ENCODE data around the gene CPA3. TPM values are rescaled to one million over a fixed set of nuclear protein-coding genes. Genes with fewer than 3 reads are reported as not detected.

The CPA3 gene
- total RNA-seq, 2 experiments from 2014 or later, result not detected

DNA sequence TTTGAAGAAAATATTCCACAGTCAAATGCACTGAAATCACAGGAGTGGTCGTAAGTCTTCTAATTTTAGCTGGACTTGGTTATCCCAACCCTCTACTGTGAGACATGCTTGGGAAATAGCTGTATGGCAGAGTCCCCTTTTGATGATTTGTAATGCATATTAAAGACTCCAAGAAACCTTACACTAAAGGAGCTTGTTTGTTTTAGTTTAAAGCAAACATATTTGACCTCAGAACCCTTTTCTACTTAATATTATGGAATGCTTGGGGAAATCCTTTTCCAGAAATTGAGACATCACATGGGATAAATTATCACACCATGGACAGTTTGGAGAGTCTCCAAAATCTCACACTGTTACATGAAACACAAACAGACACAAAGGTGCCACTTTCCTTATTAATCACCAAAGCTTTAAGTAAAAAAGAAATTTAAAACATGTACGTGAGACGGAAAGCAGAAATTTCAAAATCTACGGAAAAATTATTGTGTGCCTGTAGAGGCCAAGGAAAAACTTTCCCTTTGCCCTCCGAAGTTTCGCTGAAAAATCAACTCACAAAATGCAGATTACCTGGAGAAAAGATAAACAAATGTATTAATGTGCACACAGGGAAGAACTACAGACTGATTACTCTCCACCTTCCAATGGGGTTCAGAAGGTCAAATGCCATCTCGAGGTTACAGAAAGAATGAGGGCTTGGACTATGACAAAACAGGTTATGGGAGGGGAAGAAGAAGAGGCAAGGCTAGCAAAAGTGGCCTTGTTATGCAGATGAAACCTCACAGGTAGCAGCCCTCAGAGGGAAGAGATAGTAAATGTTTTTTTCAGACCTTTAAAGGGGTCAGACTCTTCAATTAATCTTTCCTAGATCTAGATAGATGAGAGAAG, 44.5 kb upstream of the CPA3 start:
- Mint-ChIP-seq H3K27me3 (peaks cover 2% of the 10 kb centered on the region), H3K9me3 (peaks cover 4% of the 10 kb centered on the region), H3K27ac (no peak overlapping the region), H3K4me3 (no peak overlapping the region), H3K4me1 (ENCODE audit: low read depth) (no peaks in the 10 kb centered on the region), H3K36me3 (ENCODE audit: low read depth) (no peaks in the 10 kb centered on the region)
- DNase-seq (no peak), ATAC-seq (no peak)
- ChIA-PET CTCF (interaction anchor here (1.1 kb wide), 1 partner anchor 16 kb away, joined by 4 read pairs; no protein-coding TSS in a partner anchor), POLR2A (no interaction called here)
- intact Hi-C loops (cut with micrococcal nuclease), result no loop called here
- TF ChIP-seq, protein P1, sequence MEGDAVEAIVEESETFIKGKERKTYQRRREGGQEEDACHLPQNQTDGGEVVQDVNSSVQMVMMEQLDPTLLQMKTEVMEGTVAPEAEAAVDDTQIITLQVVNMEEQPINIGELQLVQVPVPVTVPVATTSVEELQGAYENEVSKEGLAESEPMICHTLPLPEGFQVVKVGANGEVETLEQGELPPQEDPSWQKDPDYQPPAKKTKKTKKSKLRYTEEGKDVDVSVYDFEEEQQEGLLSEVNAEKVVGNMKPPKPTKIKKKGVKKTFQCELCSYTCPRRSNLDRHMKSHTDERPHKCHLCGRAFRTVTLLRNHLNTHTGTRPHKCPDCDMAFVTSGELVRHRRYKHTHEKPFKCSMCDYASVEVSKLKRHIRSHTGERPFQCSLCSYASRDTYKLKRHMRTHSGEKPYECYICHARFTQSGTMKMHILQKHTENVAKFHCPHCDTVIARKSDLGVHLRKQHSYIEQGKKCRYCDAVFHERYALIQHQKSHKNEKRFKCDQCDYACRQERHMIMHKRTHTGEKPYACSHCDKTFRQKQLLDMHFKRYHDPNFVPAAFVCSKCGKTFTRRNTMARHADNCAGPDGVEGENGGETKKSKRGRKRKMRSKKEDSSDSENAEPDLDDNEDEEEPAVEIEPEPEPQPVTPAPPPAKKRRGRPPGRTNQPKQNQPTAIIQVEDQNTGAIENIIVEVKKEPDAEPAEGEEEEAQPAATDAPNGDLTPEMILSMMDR (IDR thresholded peaks at IDR 0.05), result no peak

DNA sequence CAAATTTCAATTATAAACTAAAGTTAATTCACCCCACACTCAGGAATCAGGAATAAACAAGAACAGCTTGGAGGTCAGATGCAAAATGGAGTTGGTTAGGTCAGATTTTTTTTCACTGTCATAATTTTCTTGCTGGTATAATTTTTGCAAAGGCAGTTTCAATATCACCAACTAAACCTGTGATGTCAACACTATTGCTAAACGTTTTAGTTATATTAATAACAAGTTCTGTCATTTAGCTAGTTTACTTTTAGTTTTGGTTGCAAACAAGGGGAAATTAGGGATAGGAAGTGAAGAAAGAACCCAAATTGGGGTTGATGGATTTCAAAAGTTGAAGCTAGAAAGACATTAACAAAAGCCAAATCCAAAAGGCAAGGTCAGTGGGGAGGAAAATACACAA, 42.1 kb upstream of the CPA3 start:
- POLR2A ChIA-PET, result no interaction called here
- Mint-ChIP-seq H3K9me3 (peaks cover 4% of the 10 kb centered on the region), H3K36me3 (ENCODE audit: low read depth) (no peaks in the 10 kb centered on the region), H3K4me3 (no peak overlapping the region), H3K4me1 (ENCODE audit: low read depth) (no peaks in the 10 kb centered on the region), H3K27me3 (no peaks in the 10 kb centered on the region), H3K27ac (no peak overlapping the region)
- TF ChIP-seq, protein P1 (IDR thresholded peaks at IDR 0.05), result no peak
- DNase-seq (no peak), ATAC-seq (no peak)
- CTCF ChIA-PET, result no interaction called here
- intact Hi-C loops (cut with micrococcal nuclease), result no loop called here

DNA sequence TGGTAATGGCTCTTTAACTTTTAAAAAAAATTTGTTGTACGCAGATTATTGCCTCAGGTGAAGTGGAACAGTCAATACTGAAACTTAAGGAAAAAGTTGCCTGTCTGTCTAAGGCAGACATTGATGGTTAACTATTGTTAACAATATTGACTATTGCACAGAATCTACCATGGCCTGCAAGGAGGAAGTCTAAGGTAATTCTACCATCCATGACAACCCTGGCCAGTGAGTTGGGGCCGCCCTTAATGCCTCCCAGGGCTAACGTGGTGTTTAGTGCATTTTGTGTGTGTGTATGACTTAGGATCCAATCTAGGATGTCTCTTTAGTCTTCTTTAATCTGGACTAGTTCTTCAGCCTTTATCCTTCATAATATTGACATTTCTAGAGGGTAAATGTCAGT, 39.6 kb upstream of the CPA3 start:
- POLR2A ChIA-PET, result no interaction called here
- no peak overlapping the region for H3K4me3 Mint-ChIP-seq
- ATAC-seq (no peak), DNase-seq (no peak)
- intact Hi-C loops (cut with micrococcal nuclease), result no loop called here
- no peaks in the 10 kb centered on the region for H3K27me3 Mint-ChIP-seq
- no peaks in the 10 kb centered on the region for H3K4me1 Mint-ChIP-seq (ENCODE audit: low read depth)
- TF ChIP-seq, protein P1 (IDR thresholded peaks at IDR 0.05), result no peak
- H3K9me3 Mint-ChIP-seq, result peaks cover 4% of the 10 kb centered on the region
- H3K27ac Mint-ChIP-seq, result no peak overlapping the region
- CTCF ChIA-PET, result no interaction called here
- H3K36me3 Mint-ChIP-seq (ENCODE audit: low read depth), result no peaks in the 10 kb centered on the region

DNA sequence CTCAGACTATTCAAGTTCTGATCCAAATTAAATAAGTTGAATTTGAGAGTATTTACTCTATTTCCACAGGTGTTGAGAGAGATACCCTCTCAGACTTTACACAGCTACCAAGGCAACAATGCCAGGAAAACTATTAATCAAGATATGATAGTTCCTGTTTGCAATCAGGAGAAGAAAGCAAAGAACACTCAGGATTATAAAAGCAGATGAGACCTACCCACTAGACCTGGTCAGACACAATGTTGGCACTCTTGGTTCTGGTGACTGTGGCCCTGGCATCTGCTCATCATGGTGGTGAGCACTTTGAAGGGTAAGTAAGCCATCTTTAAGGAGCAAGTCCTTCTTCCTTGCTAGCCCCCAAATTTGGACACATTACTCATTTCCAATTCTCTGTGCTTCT, 37.5 kb upstream of the CPA3 start, which contains the start of gene CPB1:
Gene CPB1 (plus strand): TSS at position 227 of the 400 bp plus-strand sequence. CDS start 13 bp downstream, at position 240.
- POLR2A ChIA-PET, result no interaction called here

More for the DNA sequence above, 37.5 kb upstream of the CPA3 start, which contains the start of gene CPB1:
- ATAC-seq (no peak), DNase-seq (no peak)
- CTCF ChIA-PET, result no interaction called here
- Mint-ChIP-seq H3K9me3 (peaks cover under 1% of the 10 kb centered on the region), H3K4me1 (ENCODE audit: low read depth) (no peaks in the 10 kb centered on the region), H3K27me3 (no peaks in the 10 kb centered on the region), H3K27ac (no peak within 1 kb of the TSS), H3K4me3 (no peak within 1 kb of the TSS), H3K36me3 (ENCODE audit: low read depth) (no peaks in the 10 kb centered on the region)
- intact Hi-C loops (cut with micrococcal nuclease), result no loop called here
- TF ChIP-seq, protein P1 (IDR thresholded peaks at IDR 0.05), result no peak

Data from activated CD8-positive, alpha-beta T cell treated with anti-CD3 and anti-CD28 coated beads for 36 hours (primary cell).